ENCODE measurements around the gene PNPLA1.

PNPLA1 gene

GRCh38 chr6:36235862-36236261, 34.0 kb upstream of the PNPLA1 start:
- Histone ChIP-seq H3K4me2 (ENCODE audit: low read length) (no peak overlapping the region), H3F3A (ENCODE audit: insufficient read depth, low read length) (no peaks in the 10 kb centered on the region), H3K36me3 (ENCODE audit: insufficient read depth, low read length) (no peaks in the 10 kb centered on the region), H3K27ac (ENCODE audit: low read depth, low read length, poor library complexity, severe bottlenecking) (no peak overlapping the region), H3K79me2 (ENCODE audit: insufficient read depth, low read length) (no peaks in the 10 kb centered on the region), H3K9ac (ENCODE audit: low read length) (no peak overlapping the region), H4K20me1 (ENCODE audit: insufficient read depth, low read length) (no peaks in the 10 kb centered on the region), H3K4me1 (ENCODE audit: insufficient read depth, low read length, severe bottlenecking) (no peaks in the 10 kb centered on the region), H3K4me3 (ENCODE audit: low read depth, low read length, poor library complexity, severe bottlenecking) (no peak overlapping the region), H3K9me3 (ENCODE audit: low read length) (no peaks in the 10 kb centered on the region), H3K9me2 (ENCODE audit: low read depth, low read length) (no peaks in the 10 kb centered on the region), H3K27me3 (ENCODE audit: insufficient read depth, low read length) (no peaks in the 10 kb centered on the region), H2AFZ (ENCODE audit: low read length) (no peak overlapping the region)
- no peak for TF ChIP-seq CTCF (IDR thresholded peaks at IDR 0.05; ENCODE audit: low read length)
- no peak for TF ChIP-seq EZH2 (IDR thresholded peaks at IDR 0.05; ENCODE audit: borderline replicate concordance, low read length)

GRCh38 chr6:36239774-36240173, 30.1 kb upstream of the PNPLA1 start:
- H3K9me3 ChIP-seq (ENCODE audit: low read length), result 0 out of 2 replicates have a peak, but pooled peaks cover 2% of the 10 kb centered on the region
- H3K4me3 ChIP-seq (ENCODE audit: low read depth, low read length, poor library complexity, severe bottlenecking), result no peak overlapping the region
- H2AFZ ChIP-seq (ENCODE audit: low read length), result no peak overlapping the region
- no peaks in the 10 kb centered on the region for H3K27me3 ChIP-seq (ENCODE audit: insufficient read depth, low read length)
- H3K9ac ChIP-seq (ENCODE audit: low read length), result no peak overlapping the region
- H3K4me2 ChIP-seq (ENCODE audit: low read length), result no peak overlapping the region
- H3K27ac ChIP-seq (ENCODE audit: low read depth, low read length, poor library complexity, severe bottlenecking), result no peak overlapping the region
- no peak for TF ChIP-seq CTCF (IDR thresholded peaks at IDR 0.05; ENCODE audit: low read length)
- TF ChIP-seq EZH2 (IDR thresholded peaks at IDR 0.05; ENCODE audit: borderline replicate concordance, low read length), result no peak
- no peaks in the 10 kb centered on the region for H3K36me3 ChIP-seq (ENCODE audit: insufficient read depth, low read length)
- no peaks in the 10 kb centered on the region for H3K9me2 ChIP-seq (ENCODE audit: low read depth, low read length)
- H3K4me1 ChIP-seq (ENCODE audit: insufficient read depth, low read length, severe bottlenecking), result peaks cover 9% of the 10 kb centered on the region
- H4K20me1 ChIP-seq (ENCODE audit: insufficient read depth, low read length), result no peaks in the 10 kb centered on the region
- no peaks in the 10 kb centered on the region for H3F3A ChIP-seq (ENCODE audit: insufficient read depth, low read length)
- no peaks in the 10 kb centered on the region for H3K79me2 ChIP-seq (ENCODE audit: insufficient read depth, low read length)

- Histone ChIP-seq H3K9me3 (ENCODE audit: low read length) (0 out of 2 replicates have a peak, but pooled peaks cover 2% of the 10 kb centered on the region), H3K27ac (ENCODE audit: low read depth, low read length, poor library complexity, severe bottlenecking) (no peak overlapping the region), H3K9ac (ENCODE audit: low read length) (no peak overlapping the region), H3K9me2 (ENCODE audit: low read depth, low read length) (no peaks in the 10 kb centered on the region), H3K79me2 (ENCODE audit: insufficient read depth, low read length) (no peaks in the 10 kb centered on the region), H2AFZ (ENCODE audit: low read length) (no peak overlapping the region), H3K4me3 (ENCODE audit: low read depth, low read length, poor library complexity, severe bottlenecking) (no peak overlapping the region), H3F3A (ENCODE audit: insufficient read depth, low read length) (no peaks in the 10 kb centered on the region), H3K36me3 (ENCODE audit: insufficient read depth, low read length) (no peaks in the 10 kb centered on the region), H3K4me2 (ENCODE audit: low read length) (no peak overlapping the region), H3K27me3 (ENCODE audit: insufficient read depth, low read length) (no peaks in the 10 kb centered on the region), H4K20me1 (ENCODE audit: insufficient read depth, low read length) (no peaks in the 10 kb centered on the region), H3K4me1 (ENCODE audit: insufficient read depth, low read length, severe bottlenecking) (peaks cover 13% of the 10 kb centered on the region)
- TF ChIP-seq CTCF (IDR thresholded peaks at IDR 0.05; ENCODE audit: low read length) (no peak), EZH2 (IDR thresholded peaks at IDR 0.05; ENCODE audit: borderline replicate concordance, low read length) (no peak)
Measured at GRCh38 chr6:36241728-36242127, 28.1 kb upstream of the PNPLA1 start.

All from OCI-LY1 (cell line).